HG03460 (cell line): ENCODE measurements around the gene ARHGEF16.

ENCODE experiments used
- ATAC-seq: cut with Tn5 transposase; IDR thresholded peaks from one replicate; pipeline ENCODE4 v1.9.1; 2021; ENCODE audit not compliant: unreplicated experiment

ARHGEF16 gene

GRCh38 chr1:3420218-3420951, 34.1 kb upstream of the ARHGEF16 start:
- no peak for ATAC-seq

GRCh38 chr1:3422638-3423037, 31.8 kb upstream of the ARHGEF16 start:
- no peak for ATAC-seq

GRCh38 chr1:3423245-3423829, 31.1 kb upstream of the ARHGEF16 start:
- no peak for ATAC-seq

- no peak for ATAC-seq
Measured at GRCh38 chr1:3423896-3424611, 30.4 kb upstream of the ARHGEF16 start.

GRCh38 chr1:3425486-3426215, 28.8 kb upstream of the ARHGEF16 start:
- no peak for ATAC-seq

GRCh38 chr1:3426956-3427535, 27.4 kb upstream of the ARHGEF16 start:
- ATAC-seq, result no peak

GRCh38 chr1:3427711-3428704, 26.5 kb upstream of the ARHGEF16 start:
- ATAC-seq, result no peak

GRCh38 chr1:3428899-3429298, 25.6 kb upstream of the ARHGEF16 start:
- no peak for ATAC-seq

- ATAC-seq, result no peak
Measured at GRCh38 chr1:3429320-3429719, 25.1 kb upstream of the ARHGEF16 start.

GRCh38 chr1:3429766-3430165, 24.7 kb upstream of the ARHGEF16 start:
- ATAC-seq, result no peak

GRCh38 chr1:3430406-3430805, 24.1 kb upstream of the ARHGEF16 start:
- no peak for ATAC-seq

- no peak for ATAC-seq
Measured at GRCh38 chr1:3430820-3431219, 23.6 kb upstream of the ARHGEF16 start.

- no peak for ATAC-seq
Measured at GRCh38 chr1:3431266-3431665, 23.2 kb upstream of the ARHGEF16 start.

GRCh38 chr1:3431686-3432085, 22.8 kb upstream of the ARHGEF16 start:
- no peak for ATAC-seq

GRCh38 chr1:3432306-3432705, 22.2 kb upstream of the ARHGEF16 start:
- no peak for ATAC-seq

GRCh38 chr1:3433076-3433475, 21.4 kb upstream of the ARHGEF16 start:
- ATAC-seq, result no peak

- no peak for ATAC-seq
Measured at GRCh38 chr1:3433596-3434320, 20.7 kb upstream of the ARHGEF16 start.

- no peak for ATAC-seq
Measured at GRCh38 chr1:3434406-3435110, 19.9 kb upstream of the ARHGEF16 start.

- no peak for ATAC-seq
Measured at GRCh38 chr1:3435666-3436065, 18.8 kb upstream of the ARHGEF16 start.
